H1 (cell line): ENCODE results near the gene DMAC2L. TPM values are rescaled to one million over a fixed set of nuclear protein-coding genes. Genes with fewer than 3 reads are reported as not detected.
"Not testable (repeated sequence)": the region's sequence is repeated elsewhere in the genome, so short reads cannot be mapped to it uniquely, and the experiment has no call there.

Source experiments
- CTCF ChIA-PET: fragments of 300-600 bp; sonication (Branson Sonifier 250); formaldehyde crosslinking; loops from one replicate; lab custom pipeline; 2021; ENCODE audit not compliant: partially characterized antibody; lab: Charles Lee
- POLR2A ChIA-PET: fragments of 300-600 bp; sonication (Branson Sonifier 250); formaldehyde crosslinking; loops from one replicate; lab custom pipeline; 2021; ENCODE audit warnings: inconsistent platforms; ENCODE audit not compliant: partially characterized antibody; lab: Charles Lee
- DNase-seq, 2 experiments: peaks; one replicate each; pipeline versions ENCODE4 v3.0.0 to v3.0.0-alpha.2; 2010 to 2022; ENCODE audit warnings: low spot score in 2 of 2, low read depth in 1 of 2, mixed read lengths in 1 of 2
- FAIRE-seq: peaks from 2 replicates; lab custom pipeline; 2011; peaks lifted over from hg19 to GRCh38; lab: Jason Lieb, UNC
- H2AFZ ChIP-seq: 2 replicates; pipeline ENCODE4 v1.8.1; 2012; ENCODE audit warnings: low read length, inconsistent platforms
- H2AK5ac ChIP-seq: 2 replicates; pipeline ENCODE4 v1.6.1; 2013; ENCODE audit warnings: low read depth, low read length
- H2BK120ac ChIP-seq: replicated peaks from 2 replicates; pipeline ENCODE3; 2013; ENCODE audit warnings: low read depth, low read length, inconsistent platforms
- H2BK12ac ChIP-seq: 2 replicates; pipeline ENCODE4 v1.6.1; 2013; ENCODE audit warnings: low read depth, low read length
- H2BK15ac ChIP-seq: 2 replicates; pipeline ENCODE4 v1.6.1; 2013; ENCODE audit warnings: low read length
- H2BK20ac ChIP-seq: 2 replicates; pipeline ENCODE4 v1.6.1; 2013; ENCODE audit warnings: low read length
- H2BK5ac ChIP-seq: 2 replicates; pipeline ENCODE4 v1.6.1; 2013; ENCODE audit warnings: low read depth, low read length
- H3K14ac ChIP-seq: 2 replicates; pipeline ENCODE4 v1.6.1; 2013; ENCODE audit warnings: inconsistent platforms; ENCODE audit not compliant: insufficient read length
- H3K18ac ChIP-seq: 2 replicates; pipeline ENCODE4 v1.6.1; 2013; ENCODE audit warnings: low read length; ENCODE audit errors: extremely low read depth
- H3K23ac ChIP-seq: 2 replicates; pipeline ENCODE4 v1.6.1; 2013; ENCODE audit warnings: inconsistent platforms; ENCODE audit not compliant: insufficient read length
- H3K23me2 ChIP-seq: 2 replicates; pipeline ENCODE4 v1.6.1; 2013; ENCODE audit warnings: low read depth, low read length
- H3K27ac ChIP-seq: 2 replicates; pipeline ENCODE4 v1.6.1; 2011; ENCODE audit warnings: low read depth, low read length, inconsistent platforms
- H3K27me3 ChIP-seq, 4 experiments: replicated peaks in 1 of 4; 1 replicate in 1 of 4; 2 replicates in 3 of 4; pipeline versions ENCODE4 v1.6.1 to v1.8.1; 2011 to 2013; ENCODE audit warnings: low read length in 3 of 4, mild to moderate bottlenecking in 3 of 4, inconsistent platforms in 2 of 4, mixed read lengths in 2 of 4, moderate library complexity in 1 of 4; ENCODE audit not compliant: control insufficient read depth in 3 of 4, insufficient read depth in 3 of 4; ENCODE audit errors: extremely low read depth in 1 of 4
- H3K36me3 ChIP-seq, 4 experiments: 2 replicates each; pipeline versions ENCODE4 v1.6.1 to v1.8.1; 2011 to 2013; ENCODE audit warnings: mild to moderate bottlenecking in 4 of 4, low read length in 3 of 4, moderate library complexity in 2 of 4, control low read depth in 1 of 4, inconsistent platforms in 1 of 4; ENCODE audit not compliant: insufficient read depth in 4 of 4, control insufficient read depth in 2 of 4
- H3K4ac ChIP-seq: replicated peaks from 2 replicates; pipeline ENCODE3; 2013; ENCODE audit warnings: low read length, low read depth, mixed read lengths, inconsistent platforms; ENCODE audit not compliant: insufficient read length
- H3K4me1 ChIP-seq, 4 experiments: replicated peaks in 1 of 4; 1 replicate in 1 of 4; 2 replicates in 3 of 4; pipeline versions ENCODE4 v1.6.1 to v1.8.1; 2011 to 2013; ENCODE audit warnings: low read length in 3 of 4, inconsistent platforms in 2 of 4, mixed read lengths in 1 of 4; ENCODE audit not compliant: insufficient read depth in 4 of 4, control insufficient read depth in 3 of 4
- H3K4me2 ChIP-seq, 2 experiments: 2 replicates each; pipeline versions ENCODE4 v1.6.1 to v1.8.1; 2011 to 2013; ENCODE audit warnings: low read depth in 2 of 2, low read length in 2 of 2, control low read depth in 1 of 2, inconsistent platforms in 1 of 2, mild to moderate bottlenecking in 1 of 2; ENCODE audit not compliant: insufficient read depth in 1 of 2
- H3K4me3 ChIP-seq, 4 experiments: fragments of 200-600, 300-600 bp in 1 of 4; sonication (generic), shearing (Covaris generic), sonication (Bioruptor Twin) in 1 of 4; 2 replicates each; pipeline versions ENCODE4 v1.5.1 to v1.8.1; 2011 to 2016; ENCODE audit warnings: low read length in 4 of 4, low read depth in 3 of 4, control low read depth in 2 of 4, inconsistent platforms in 2 of 4, mild to moderate bottlenecking in 2 of 4, mixed read lengths in 1 of 4, moderate library complexity in 1 of 4; ENCODE audit not compliant: insufficient read depth in 2 of 4; ENCODE audit errors: extremely low read depth in 1 of 4
- H3K56ac ChIP-seq: replicated peaks from 2 replicates; pipeline ENCODE3; 2013; ENCODE audit warnings: low read depth, mild to moderate bottlenecking, mixed read lengths, low read length, inconsistent platforms; ENCODE audit not compliant: insufficient read length
- H3K79me1 ChIP-seq: 2 replicates; pipeline ENCODE4 v1.6.1; 2013; ENCODE audit warnings: low read depth, low read length, control low read depth
- H3K79me2 ChIP-seq, 2 experiments: 2 replicates each; pipeline versions ENCODE4 v1.6.1 to v1.8.1; 2012 to 2013; ENCODE audit warnings: low read length in 2 of 2, mild to moderate bottlenecking in 2 of 2, inconsistent platforms in 1 of 2; ENCODE audit not compliant: insufficient read depth in 2 of 2, control insufficient read depth in 1 of 2
- H3K9ac ChIP-seq, 4 experiments: replicated peaks in 1 of 4; 1 replicate in 1 of 4; 2 replicates in 3 of 4; pipeline versions ENCODE4 v1.6.1 to v1.8.1; 2011 to 2013; ENCODE audit warnings: low read depth in 3 of 4, low read length in 3 of 4, control low read depth in 2 of 4, mild to moderate bottlenecking in 2 of 4, moderate library complexity in 2 of 4, inconsistent platforms in 1 of 4; ENCODE audit errors: extremely low read depth in 1 of 4
- H3K9me3 ChIP-seq, 2 experiments: 2 replicates each; pipeline versions ENCODE4 v1.6.1 to v1.8.1; 2012 to 2013; ENCODE audit warnings: mild to moderate bottlenecking in 2 of 2, moderate library complexity in 2 of 2, control low read depth in 1 of 2, inconsistent platforms in 1 of 2, low read depth in 1 of 2, low read length in 1 of 2, mixed read lengths in 1 of 2; ENCODE audit not compliant: insufficient read depth in 2 of 2
- H4K20me1 ChIP-seq, 2 experiments: replicated peaks in 1 of 2; 2 replicates each; pipeline versions ENCODE3 to v1.8.1; 2011 to 2013; ENCODE audit warnings: inconsistent platforms in 2 of 2, low read length in 2 of 2, mild to moderate bottlenecking in 1 of 2; ENCODE audit not compliant: insufficient read depth in 2 of 2, control insufficient read depth in 1 of 2
- H4K5ac ChIP-seq: 2 replicates; pipeline ENCODE4 v1.6.1; 2013; ENCODE audit warnings: low read length, low read depth, mixed read lengths, inconsistent platforms; ENCODE audit not compliant: insufficient read length
- H4K8ac ChIP-seq: 2 replicates; pipeline ENCODE4 v1.8.0; 2013; ENCODE audit warnings: mild to moderate bottlenecking, moderate library complexity, low read length, inconsistent platforms; ENCODE audit not compliant: insufficient read depth; ENCODE audit errors: extremely low read depth
- H4K91ac ChIP-seq: replicated peaks from 2 replicates; pipeline ENCODE3; 2013; ENCODE audit warnings: low read length, mixed read lengths, inconsistent platforms; ENCODE audit not compliant: insufficient read length
- ASH2L ChIP-seq: fragments of 200-600, 300-600 bp; sonication (generic); IDR thresholded peaks from one replicate; pipeline ENCODE4 v1.7.1; 2017; ENCODE audit warnings: low read length
- EZH2 ChIP-seq: fragments of 200-600 bp; sonication (generic); IDR thresholded peaks from 2 replicates; pipeline ENCODE4 v1.7.1; 2012; ENCODE audit warnings: low read depth, mild to moderate bottlenecking, moderate library complexity, low read length, inconsistent platforms; ENCODE audit not compliant: severe bottlenecking
- NRF1 ChIP-seq: IDR thresholded peaks from 2 replicates; pipeline ENCODE4 v1.6.1; 2011; ENCODE audit warnings: mild to moderate bottlenecking, low read depth, low read length, improper control_type of control experiment
- PHF8 ChIP-seq: fragments of 200-600 bp; sonication (generic); conservative IDR thresholded peaks from 2 replicates; pipeline ENCODE4 v1.7.1; 2012; ENCODE audit warnings: low read depth, mild to moderate bottlenecking, inconsistent platforms, low read length, moderate library complexity
- RBBP5 ChIP-seq: IDR thresholded peaks from 2 replicates; pipeline ENCODE4 v1.7.1; 2012; ENCODE audit warnings: low read depth, mild to moderate bottlenecking, inconsistent platforms, low read length, moderate library complexity, borderline replicate concordance
- RXRA ChIP-seq: IDR thresholded peaks from 2 replicates; pipeline ENCODE4 v1.6.1; 2011; ENCODE audit warnings: low read depth, mild to moderate bottlenecking, low read length, moderate library complexity; ENCODE audit not compliant: insufficient read depth
- SIN3A ChIP-seq, 2 experiments: IDR thresholded peaks in 1 of 2; conservative IDR thresholded peaks in 1 of 2; 2 replicates each; pipeline ENCODE4 v1.6.1; 2011 to 2012; ENCODE audit warnings: low read length in 2 of 2, improper control_type of control experiment in 1 of 2, low read depth in 1 of 2, mild to moderate bottlenecking in 1 of 2
- WGBS, 2 experiments: shearing (Covaris generic) in 1 of 2; methylation state at CpG; one replicate each; pipeline versions ENCODE4 v1.1.6 to v1.1.7; 2013 to 2015; ENCODE audit warnings: low lambda C conversion rate in 2 of 2, mixed read lengths in 2 of 2, inconsistent platforms in 1 of 2, low coverage in 1 of 2, missing lambda C conversion rate in 1 of 2; ENCODE audit not compliant: insufficient replicate concordance in 2 of 2, insufficient coverage in 1 of 2, insufficient read length in 1 of 2; ENCODE audit errors: extremely low coverage in 1 of 2, missing lambda C conversion rate in 1 of 2; 5-methylcytosine and 5-hydroxymethylcytosine counted together
- polyA plus RNA-seq, 7 experiments: library from polyadenylated mRNA; depleted of rRNA in 3 of 7; stranded (reverse) in 5 of 7; unstranded in 2 of 7; fragments of >200 nt in 5 of 7; fragments of 200-250 nt in 2 of 7; gene quantifications; 1 replicate in 5 of 7; 2 replicates in 1 of 7; 4 replicates in 1 of 7; pipeline versions ENCODE4 v1.2.1 to v1.2.3, GENCODE V29; 2011 to 2013; ENCODE audit warnings: missing spikeins in 2 of 7, mixed read lengths in 2 of 7
- total RNA-seq: library from RNA; stranded (reverse); fragmentation: NEBNext Ultra II Directional; extraction: Animal tissue kit (Norgen Biotek cat#: 25700); gene quantifications from 2 replicates; pipeline ENCODE4 v1.2.1, GENCODE V29; 2021
- TF ChIP-seq, protein P1 (sequence below): IDR thresholded peaks from 2 replicates; pipeline ENCODE4 v1.6.1; 2011; ENCODE audit warnings: low read depth, mild to moderate bottlenecking, low read length; ENCODE audit not compliant: insufficient read depth
- TF ChIP-seq, protein P2 (sequence below): IDR thresholded peaks from 2 replicates; pipeline ENCODE4 v1.6.1; 2011; ENCODE audit warnings: low read length, improper control_type of control experiment

DMAC2L gene
- total and polyA plus RNA-seq, 2 of the 8 experiments (the other 6 are each of a cell fraction or from before 2014, with no cell fraction given): 20.3 to 28.9 TPM

DNA sequence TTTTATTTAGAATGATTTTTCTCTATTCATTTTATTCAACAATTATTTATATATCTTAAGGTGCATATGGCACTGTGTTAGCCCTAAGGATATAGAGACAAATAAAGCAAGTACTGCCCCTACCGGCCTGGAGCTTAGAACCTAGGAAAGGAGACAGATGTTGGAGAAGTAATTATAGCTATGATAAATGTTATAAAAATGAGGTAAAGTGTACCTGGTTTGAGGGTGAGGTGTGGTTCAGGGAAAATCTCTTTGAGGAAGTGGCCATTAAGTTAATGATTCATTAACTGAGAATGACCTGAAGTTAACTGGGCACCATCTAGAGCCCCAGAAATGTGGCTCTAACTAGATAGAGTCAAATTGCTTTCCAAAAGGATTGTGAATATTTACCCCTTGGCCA is 52.7 kb downstream of the DMAC2L start (continued):
- TF ChIP-seq PHF8: no peak
- no peak for TF ChIP-seq RBBP5
- TF ChIP-seq EZH2: no peak
- no peak for TF ChIP-seq NRF1
- TF ChIP-seq ASH2L: no peak
- TF ChIP-seq, protein P1, sequence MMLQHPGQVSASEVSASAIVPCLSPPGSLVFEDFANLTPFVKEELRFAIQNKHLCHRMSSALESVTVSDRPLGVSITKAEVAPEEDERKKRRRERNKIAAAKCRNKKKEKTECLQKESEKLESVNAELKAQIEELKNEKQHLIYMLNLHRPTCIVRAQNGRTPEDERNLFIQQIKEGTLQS: no peak
- no peak for TF ChIP-seq RXRA
- TF ChIP-seq SIN3A (conservative IDR thresholded peaks at IDR 0.05 in 1 of 2, IDR thresholded peaks at IDR 0.05 in 1 of 2; ENCODE audit: low read depth in 1 of 2, low read length in 2 of 2): no peak
- TF ChIP-seq, protein P2, sequence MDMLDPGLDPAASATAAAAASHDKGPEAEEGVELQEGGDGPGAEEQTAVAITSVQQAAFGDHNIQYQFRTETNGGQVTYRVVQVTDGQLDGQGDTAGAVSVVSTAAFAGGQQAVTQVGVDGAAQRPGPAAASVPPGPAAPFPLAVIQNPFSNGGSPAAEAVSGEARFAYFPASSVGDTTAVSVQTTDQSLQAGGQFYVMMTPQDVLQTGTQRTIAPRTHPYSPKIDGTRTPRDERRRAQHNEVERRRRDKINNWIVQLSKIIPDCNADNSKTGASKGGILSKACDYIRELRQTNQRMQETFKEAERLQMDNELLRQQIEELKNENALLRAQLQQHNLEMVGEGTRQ: no peak
- TF ChIP-seq, all 59 proteins: peak for 0

DNA sequence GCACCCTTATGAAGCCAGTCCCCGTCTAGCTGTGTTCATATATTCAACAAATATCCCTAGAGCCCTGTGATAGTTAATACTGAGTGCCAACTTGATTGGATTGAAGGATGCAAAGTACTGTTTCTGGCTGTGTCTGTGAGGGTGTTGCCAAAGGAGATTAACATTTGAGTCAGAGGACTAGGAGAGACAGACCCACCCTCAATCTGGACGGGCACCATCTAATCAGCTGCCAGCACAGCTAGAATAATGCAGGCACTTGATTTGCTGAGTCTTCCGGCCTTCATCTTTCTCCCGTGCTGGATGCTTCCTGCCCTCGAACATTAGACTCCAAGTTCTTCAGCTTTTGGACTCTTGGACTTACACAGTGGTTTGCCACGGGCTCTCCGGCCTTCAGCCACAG is 53.4 kb downstream of the DMAC2L start:
- H2BK5ac ChIP-seq, H3K4me1 ChIP-seq, H2AK5ac ChIP-seq, H2AFZ ChIP-seq, H3K9me3 ChIP-seq, H3K56ac ChIP-seq, H3K18ac ChIP-seq, H4K91ac ChIP-seq, H3K27ac ChIP-seq, H3K4me3 ChIP-seq, H3K14ac ChIP-seq, H2BK15ac ChIP-seq, H2BK20ac ChIP-seq, H4K20me1 ChIP-seq, H3K79me1 ChIP-seq, H3K23me2 ChIP-seq, H3K9ac ChIP-seq, H3K27me3 ChIP-seq, H3K36me3 ChIP-seq, H3K79me2 ChIP-seq, H2BK120ac ChIP-seq, H3K4ac ChIP-seq, H2BK12ac ChIP-seq, FAIRE-seq, H4K8ac ChIP-seq, H3K23ac ChIP-seq, DNase-seq, H3K4me2 ChIP-seq, H4K5ac ChIP-seq: not testable (repeated sequence)
- ChIA-PET POLR2A (interaction anchor here (0.9 kb wide), 1 partner anchor 52 kb away, joined by 3 read pairs; no protein-coding TSS in a partner anchor), CTCF (interaction anchor here (1.1 kb wide), 1 partner anchor 24 kb away, joined by 3 read pairs; no protein-coding TSS in a partner anchor)
- 96% methylated on average over 7 of the region's 7 CpGs; no CpG with 5 or more reads in 1 of the 2 experiments for WGBS, 2 experiments
